ENCODE measurements around the gene UBB.

GRCh38 chr17:16380640-16381495, at the start of gene UBB:
- TF ChIP-seq EZH2 (IDR thresholded peaks at IDR 0.05; ENCODE audit: low read depth), result no peak
- TF ChIP-seq, protein P1, sequence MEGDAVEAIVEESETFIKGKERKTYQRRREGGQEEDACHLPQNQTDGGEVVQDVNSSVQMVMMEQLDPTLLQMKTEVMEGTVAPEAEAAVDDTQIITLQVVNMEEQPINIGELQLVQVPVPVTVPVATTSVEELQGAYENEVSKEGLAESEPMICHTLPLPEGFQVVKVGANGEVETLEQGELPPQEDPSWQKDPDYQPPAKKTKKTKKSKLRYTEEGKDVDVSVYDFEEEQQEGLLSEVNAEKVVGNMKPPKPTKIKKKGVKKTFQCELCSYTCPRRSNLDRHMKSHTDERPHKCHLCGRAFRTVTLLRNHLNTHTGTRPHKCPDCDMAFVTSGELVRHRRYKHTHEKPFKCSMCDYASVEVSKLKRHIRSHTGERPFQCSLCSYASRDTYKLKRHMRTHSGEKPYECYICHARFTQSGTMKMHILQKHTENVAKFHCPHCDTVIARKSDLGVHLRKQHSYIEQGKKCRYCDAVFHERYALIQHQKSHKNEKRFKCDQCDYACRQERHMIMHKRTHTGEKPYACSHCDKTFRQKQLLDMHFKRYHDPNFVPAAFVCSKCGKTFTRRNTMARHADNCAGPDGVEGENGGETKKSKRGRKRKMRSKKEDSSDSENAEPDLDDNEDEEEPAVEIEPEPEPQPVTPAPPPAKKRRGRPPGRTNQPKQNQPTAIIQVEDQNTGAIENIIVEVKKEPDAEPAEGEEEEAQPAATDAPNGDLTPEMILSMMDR (conservative IDR thresholded peaks at IDR 0.05), result no peak
